ENCODE data around the gene MACROH2A1. TPM values are rescaled to one million over a fixed set of nuclear protein-coding genes. Genes with fewer than 3 reads are reported as not detected.

The MACROH2A1 gene
- total and polyA plus RNA-seq, 2 experiments from 2014 or later: 64.9 to 81.6 TPM

DNA sequence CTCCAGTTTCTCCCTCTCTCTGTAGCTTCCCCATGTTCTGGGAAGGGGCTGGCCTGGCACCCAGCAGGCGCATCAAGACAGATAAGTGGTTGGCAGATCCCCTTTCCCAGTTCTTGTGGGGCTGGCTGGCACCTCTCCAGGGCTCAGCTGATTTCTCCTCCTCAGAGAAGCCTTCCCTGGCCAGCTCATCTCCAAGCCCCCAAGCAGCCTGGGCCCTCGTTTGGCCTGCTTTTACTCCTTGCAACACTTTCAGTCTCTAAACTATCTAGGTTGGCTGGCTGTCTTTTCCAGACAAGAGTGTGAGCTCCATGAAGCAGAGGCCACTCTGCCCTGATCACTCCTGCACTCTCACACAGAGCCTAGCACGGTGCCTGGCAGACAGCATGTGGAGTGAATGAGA lies 13.5 kb downstream of the MACROH2A1 start:
- no peaks in the 10 kb centered on the region for H3K9me3 Mint-ChIP-seq
- Histone ChIP-seq H3K36me3 (ENCODE audit: insufficient read depth) (peaks cover 3% of the 10 kb centered on the region; the same call in 1 of the 2 replicates), H3K27me3 (ENCODE audit: insufficient read depth) (no peaks in the 10 kb centered on the region), H2AFZ (no peak overlapping the region), H3K4me2 (no peak overlapping the region), H3F3A (replicated peaks; ENCODE audit: low read depth) (no peaks in the 10 kb centered on the region), H3K4me3 (no peak overlapping the region), H3K79me2 (replicated peaks; ENCODE audit: insufficient read depth) (peaks cover 4% of the 10 kb centered on the region; the same call in 1 of the 2 replicates), H4K20me1 (replicated peaks; ENCODE audit: insufficient read depth) (peaks cover 13% of the 10 kb centered on the region), H3K9me2 (ENCODE audit: insufficient read depth) (no peaks in the 10 kb centered on the region), H3K4me1 (ENCODE audit: insufficient read depth) (no peaks in the 10 kb centered on the region), H3K27ac (ENCODE audit: low read depth) (no peak overlapping the region)
- H3K36me3 Mint-ChIP-seq (ENCODE audit: low read depth): peaks cover 69% of the 10 kb centered on the region
- H3K4me3 Mint-ChIP-seq: no peak overlapping the region
- H3K27ac Mint-ChIP-seq: no peak overlapping the region
- DNase-seq (ENCODE audit: low spot score): no peak
- no peak for ATAC-seq
- no peaks in the 10 kb centered on the region for H3K4me1 Mint-ChIP-seq
- no peaks in the 10 kb centered on the region for H3K27me3 Mint-ChIP-seq (ENCODE audit: insufficient read depth, low read depth, poor library complexity)
- TF ChIP-seq STAT1 (IDR thresholded peaks at IDR 0.05; ENCODE audit: unreplicated experiment): no peak
- TF ChIP-seq, protein P1, sequence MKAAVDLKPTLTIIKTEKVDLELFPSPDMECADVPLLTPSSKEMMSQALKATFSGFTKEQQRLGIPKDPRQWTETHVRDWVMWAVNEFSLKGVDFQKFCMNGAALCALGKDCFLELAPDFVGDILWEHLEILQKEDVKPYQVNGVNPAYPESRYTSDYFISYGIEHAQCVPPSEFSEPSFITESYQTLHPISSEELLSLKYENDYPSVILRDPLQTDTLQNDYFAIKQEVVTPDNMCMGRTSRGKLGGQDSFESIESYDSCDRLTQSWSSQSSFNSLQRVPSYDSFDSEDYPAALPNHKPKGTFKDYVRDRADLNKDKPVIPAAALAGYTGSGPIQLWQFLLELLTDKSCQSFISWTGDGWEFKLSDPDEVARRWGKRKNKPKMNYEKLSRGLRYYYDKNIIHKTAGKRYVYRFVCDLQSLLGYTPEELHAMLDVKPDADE (IDR thresholded peaks at IDR 0.05): no peak
- no peak for TF ChIP-seq JUNB (IDR thresholded peaks at IDR 0.05; ENCODE audit: unreplicated experiment)
- no peak for TF ChIP-seq EZH2phosphoT487 (IDR thresholded peaks at IDR 0.05; ENCODE audit: unreplicated experiment)
- TF ChIP-seq, protein P2, sequence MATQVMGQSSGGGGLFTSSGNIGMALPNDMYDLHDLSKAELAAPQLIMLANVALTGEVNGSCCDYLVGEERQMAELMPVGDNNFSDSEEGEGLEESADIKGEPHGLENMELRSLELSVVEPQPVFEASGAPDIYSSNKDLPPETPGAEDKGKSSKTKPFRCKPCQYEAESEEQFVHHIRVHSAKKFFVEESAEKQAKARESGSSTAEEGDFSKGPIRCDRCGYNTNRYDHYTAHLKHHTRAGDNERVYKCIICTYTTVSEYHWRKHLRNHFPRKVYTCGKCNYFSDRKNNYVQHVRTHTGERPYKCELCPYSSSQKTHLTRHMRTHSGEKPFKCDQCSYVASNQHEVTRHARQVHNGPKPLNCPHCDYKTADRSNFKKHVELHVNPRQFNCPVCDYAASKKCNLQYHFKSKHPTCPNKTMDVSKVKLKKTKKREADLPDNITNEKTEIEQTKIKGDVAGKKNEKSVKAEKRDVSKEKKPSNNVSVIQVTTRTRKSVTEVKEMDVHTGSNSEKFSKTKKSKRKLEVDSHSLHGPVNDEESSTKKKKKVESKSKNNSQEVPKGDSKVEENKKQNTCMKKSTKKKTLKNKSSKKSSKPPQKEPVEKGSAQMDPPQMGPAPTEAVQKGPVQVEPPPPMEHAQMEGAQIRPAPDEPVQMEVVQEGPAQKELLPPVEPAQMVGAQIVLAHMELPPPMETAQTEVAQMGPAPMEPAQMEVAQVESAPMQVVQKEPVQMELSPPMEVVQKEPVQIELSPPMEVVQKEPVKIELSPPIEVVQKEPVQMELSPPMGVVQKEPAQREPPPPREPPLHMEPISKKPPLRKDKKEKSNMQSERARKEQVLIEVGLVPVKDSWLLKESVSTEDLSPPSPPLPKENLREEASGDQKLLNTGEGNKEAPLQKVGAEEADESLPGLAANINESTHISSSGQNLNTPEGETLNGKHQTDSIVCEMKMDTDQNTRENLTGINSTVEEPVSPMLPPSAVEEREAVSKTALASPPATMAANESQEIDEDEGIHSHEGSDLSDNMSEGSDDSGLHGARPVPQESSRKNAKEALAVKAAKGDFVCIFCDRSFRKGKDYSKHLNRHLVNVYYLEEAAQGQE (IDR thresholded peaks at IDR 0.05; ENCODE audit: unreplicated experiment): no peak
- TF ChIP-seq POLR2AphosphoS5 (IDR thresholded peaks at IDR 0.05; ENCODE audit: low read depth): no peak
- TF ChIP-seq NANOG (IDR thresholded peaks at IDR 0.05; ENCODE audit: borderline replicate concordance): no peak
- no peak for TF ChIP-seq ZNF114 (CRISPR knock-in tag; IDR thresholded peaks at IDR 0.05)
- TF ChIP-seq ZNF331 (CRISPR knock-in tag; IDR thresholded peaks at IDR 0.05; ENCODE audit: low read depth): no peak
- TF ChIP-seq, protein P3, sequence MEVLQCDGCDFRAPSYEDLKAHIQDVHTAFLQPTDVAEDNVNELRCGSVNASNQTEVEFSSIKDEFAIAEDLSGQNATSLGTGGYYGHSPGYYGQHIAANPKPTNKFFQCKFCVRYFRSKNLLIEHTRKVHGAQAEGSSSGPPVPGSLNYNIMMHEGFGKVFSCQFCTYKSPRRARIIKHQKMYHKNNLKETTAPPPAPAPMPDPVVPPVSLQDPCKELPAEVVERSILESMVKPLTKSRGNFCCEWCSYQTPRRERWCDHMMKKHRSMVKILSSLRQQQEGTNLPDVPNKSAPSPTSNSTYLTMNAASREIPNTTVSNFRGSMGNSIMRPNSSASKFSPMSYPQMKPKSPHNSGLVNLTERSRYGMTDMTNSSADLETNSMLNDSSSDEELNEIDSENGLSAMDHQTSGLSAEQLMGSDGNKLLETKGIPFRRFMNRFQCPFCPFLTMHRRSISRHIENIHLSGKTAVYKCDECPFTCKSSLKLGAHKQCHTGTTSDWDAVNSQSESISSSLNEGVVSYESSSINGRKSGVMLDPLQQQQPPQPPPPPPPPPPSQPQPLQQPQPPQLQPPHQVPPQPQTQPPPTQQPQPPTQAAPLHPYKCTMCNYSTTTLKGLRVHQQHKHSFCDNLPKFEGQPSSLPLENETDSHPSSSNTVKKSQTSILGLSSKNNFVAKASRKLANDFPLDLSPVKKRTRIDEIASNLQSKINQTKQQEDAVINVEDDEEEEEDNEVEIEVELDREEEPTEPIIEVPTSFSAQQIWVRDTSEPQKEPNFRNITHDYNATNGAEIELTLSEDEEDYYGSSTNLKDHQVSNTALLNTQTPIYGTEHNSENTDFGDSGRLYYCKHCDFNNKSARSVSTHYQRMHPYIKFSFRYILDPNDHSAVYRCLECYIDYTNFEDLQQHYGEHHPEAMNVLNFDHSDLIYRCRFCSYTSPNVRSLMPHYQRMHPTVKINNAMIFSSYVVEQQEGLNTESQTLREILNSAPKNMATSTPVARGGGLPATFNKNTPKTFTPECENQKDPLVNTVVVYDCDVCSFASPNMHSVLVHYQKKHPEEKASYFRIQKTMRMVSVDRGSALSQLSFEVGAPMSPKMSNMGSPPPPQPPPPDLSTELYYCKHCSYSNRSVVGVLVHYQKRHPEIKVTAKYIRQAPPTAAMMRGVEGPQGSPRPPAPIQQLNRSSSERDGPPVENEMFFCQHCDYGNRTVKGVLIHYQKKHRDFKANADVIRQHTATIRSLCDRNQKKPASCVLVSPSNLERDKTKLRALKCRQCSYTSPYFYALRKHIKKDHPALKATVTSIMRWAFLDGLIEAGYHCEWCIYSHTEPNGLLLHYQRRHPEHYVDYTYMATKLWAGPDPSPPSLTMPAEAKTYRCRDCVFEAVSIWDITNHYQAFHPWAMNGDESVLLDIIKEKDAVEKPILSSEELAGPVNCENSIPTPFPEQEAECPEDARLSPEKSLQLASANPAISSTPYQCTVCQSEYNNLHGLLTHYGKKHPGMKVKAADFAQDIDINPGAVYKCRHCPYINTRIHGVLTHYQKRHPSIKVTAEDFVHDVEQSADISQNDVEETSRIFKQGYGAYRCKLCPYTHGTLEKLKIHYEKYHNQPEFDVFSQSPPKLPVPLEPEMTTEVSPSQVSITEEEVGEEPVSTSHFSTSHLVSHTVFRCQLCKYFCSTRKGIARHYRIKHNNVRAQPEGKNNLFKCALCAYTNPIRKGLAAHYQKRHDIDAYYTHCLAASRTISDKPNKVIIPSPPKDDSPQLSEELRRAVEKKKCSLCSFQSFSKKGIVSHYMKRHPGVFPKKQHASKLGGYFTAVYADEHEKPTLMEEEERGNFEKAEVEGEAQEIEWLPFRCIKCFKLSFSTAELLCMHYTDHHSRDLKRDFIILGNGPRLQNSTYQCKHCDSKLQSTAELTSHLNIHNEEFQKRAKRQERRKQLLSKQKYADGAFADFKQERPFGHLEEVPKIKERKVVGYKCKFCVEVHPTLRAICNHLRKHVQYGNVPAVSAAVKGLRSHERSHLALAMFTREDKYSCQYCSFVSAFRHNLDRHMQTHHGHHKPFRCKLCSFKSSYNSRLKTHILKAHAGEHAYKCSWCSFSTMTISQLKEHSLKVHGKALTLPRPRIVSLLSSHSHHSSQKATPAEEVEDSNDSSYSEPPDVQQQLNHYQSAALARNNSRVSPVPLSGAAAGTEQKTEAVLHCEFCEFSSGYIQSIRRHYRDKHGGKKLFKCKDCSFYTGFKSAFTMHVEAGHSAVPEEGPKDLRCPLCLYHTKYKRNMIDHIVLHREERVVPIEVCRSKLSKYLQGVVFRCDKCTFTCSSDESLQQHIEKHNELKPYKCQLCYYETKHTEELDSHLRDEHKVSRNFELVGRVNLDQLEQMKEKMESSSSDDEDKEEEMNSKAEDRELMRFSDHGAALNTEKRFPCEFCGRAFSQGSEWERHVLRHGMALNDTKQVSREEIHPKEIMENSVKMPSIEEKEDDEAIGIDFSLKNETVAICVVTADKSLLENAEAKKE (CRISPR knock-in tag; IDR thresholded peaks at IDR 0.05): no peak
- no peak for TF ChIP-seq EZH2 (IDR thresholded peaks at IDR 0.05; ENCODE audit: low read depth, unreplicated experiment)
- TF ChIP-seq, protein P4, sequence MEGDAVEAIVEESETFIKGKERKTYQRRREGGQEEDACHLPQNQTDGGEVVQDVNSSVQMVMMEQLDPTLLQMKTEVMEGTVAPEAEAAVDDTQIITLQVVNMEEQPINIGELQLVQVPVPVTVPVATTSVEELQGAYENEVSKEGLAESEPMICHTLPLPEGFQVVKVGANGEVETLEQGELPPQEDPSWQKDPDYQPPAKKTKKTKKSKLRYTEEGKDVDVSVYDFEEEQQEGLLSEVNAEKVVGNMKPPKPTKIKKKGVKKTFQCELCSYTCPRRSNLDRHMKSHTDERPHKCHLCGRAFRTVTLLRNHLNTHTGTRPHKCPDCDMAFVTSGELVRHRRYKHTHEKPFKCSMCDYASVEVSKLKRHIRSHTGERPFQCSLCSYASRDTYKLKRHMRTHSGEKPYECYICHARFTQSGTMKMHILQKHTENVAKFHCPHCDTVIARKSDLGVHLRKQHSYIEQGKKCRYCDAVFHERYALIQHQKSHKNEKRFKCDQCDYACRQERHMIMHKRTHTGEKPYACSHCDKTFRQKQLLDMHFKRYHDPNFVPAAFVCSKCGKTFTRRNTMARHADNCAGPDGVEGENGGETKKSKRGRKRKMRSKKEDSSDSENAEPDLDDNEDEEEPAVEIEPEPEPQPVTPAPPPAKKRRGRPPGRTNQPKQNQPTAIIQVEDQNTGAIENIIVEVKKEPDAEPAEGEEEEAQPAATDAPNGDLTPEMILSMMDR (conservative IDR thresholded peaks at IDR 0.05; ENCODE audit: low read depth in 2 of 2): no peak
- no peak for TF ChIP-seq CREB1 (CRISPR knock-in tag; IDR thresholded peaks at IDR 0.05; ENCODE audit: low read depth)

Data from GM23338 (cell line).